ENCODE results near the gene ECI1.

ECI1 gene

GRCh38 chr16:2212362-2213324, 38.7 kb downstream of the ECI1 start:
- Mint-ChIP-seq H3K9me3 (no peaks in the 10 kb centered on the region), H3K27ac (no peak overlapping the region), H3K4me1 (peaks cover 41% of the 10 kb centered on the region), H3K27me3 (ENCODE audit: low read depth, poor library complexity) (no peaks in the 10 kb centered on the region), H3K4me3 (peak overlapping the region; percentile 82), H3K36me3 (ENCODE audit: low read depth) (peaks cover 4% of the 10 kb centered on the region)
- no peak for TF ChIP-seq CTCF (IDR thresholded peaks at IDR 0.05)
- DNase-seq = no peak

- Mint-ChIP-seq H3K27me3 (ENCODE audit: low read depth, poor library complexity) (no peaks in the 10 kb centered on the region), H3K4me3 (peak overlapping the region; percentile 64), H3K9me3 (no peaks in the 10 kb centered on the region), H3K27ac (no peak overlapping the region), H3K4me1 (peaks cover 46% of the 10 kb centered on the region), H3K36me3 (ENCODE audit: low read depth) (peaks cover 8% of the 10 kb centered on the region)
- no peak for TF ChIP-seq CTCF (IDR thresholded peaks at IDR 0.05)
- no peak for DNase-seq
Observed at GRCh38 chr16:2211923-2212347, 39.5 kb downstream of the ECI1 start.

GRCh38 chr16:2210386-2211365, 40.7 kb downstream of the ECI1 start, which contains the start of gene BRICD5:
TSS of gene BRICD5 (minus strand) at chr16:2210863. CDS start at chr16:2210833, 30 bp downstream.
- Mint-ChIP-seq H3K4me3 (peak within 1 kb of the TSS; percentile 23), H3K27me3 (ENCODE audit: low read depth, poor library complexity) (no peaks in the 10 kb centered on the region), H3K27ac (peak within 1 kb of the TSS; percentile 32), H3K36me3 (ENCODE audit: low read depth) (peaks cover 12% of the 10 kb centered on the region), H3K9me3 (no peaks in the 10 kb centered on the region), H3K4me1 (peaks cover 53% of the 10 kb centered on the region)
- no peak for DNase-seq
- TF ChIP-seq CTCF (IDR thresholded peaks at IDR 0.05) = no peak

- peaks cover 49% of the 10 kb centered on the region for H3K4me1 Mint-ChIP-seq
- no peak for DNase-seq
- no peak overlapping the region for H3K27ac Mint-ChIP-seq
- H3K36me3 Mint-ChIP-seq (ENCODE audit: low read depth) = peaks cover 12% of the 10 kb centered on the region
- no peaks in the 10 kb centered on the region for H3K9me3 Mint-ChIP-seq
- no peaks in the 10 kb centered on the region for H3K27me3 Mint-ChIP-seq (ENCODE audit: low read depth, poor library complexity)
- TF ChIP-seq CTCF (IDR thresholded peaks at IDR 0.05) = no peak
- H3K4me3 Mint-ChIP-seq = no peak overlapping the region
Observed at GRCh38 chr16:2210009-2210332, 41.4 kb downstream of the ECI1 start.

GRCh38 chr16:2209258-2210008, 42.0 kb downstream of the ECI1 start:
- H3K36me3 Mint-ChIP-seq (ENCODE audit: low read depth) = peaks cover 12% of the 10 kb centered on the region
- H3K4me1 Mint-ChIP-seq = peaks cover 53% of the 10 kb centered on the region
- no peak for DNase-seq
- peaks cover 3% of the 10 kb centered on the region for H3K27me3 Mint-ChIP-seq (ENCODE audit: low read depth, poor library complexity)
- no peak overlapping the region for H3K4me3 Mint-ChIP-seq
- no peak for TF ChIP-seq CTCF (IDR thresholded peaks at IDR 0.05)
- no peaks in the 10 kb centered on the region for H3K9me3 Mint-ChIP-seq
- H3K27ac Mint-ChIP-seq = no peak overlapping the region
